Measurements from ENCODE around the gene RNF213.

Gene RNF213

GRCh38 chr17:80281516-80281915 is 20.9 kb downstream of the RNF213 start:
- no peak for TF ChIP-seq CTCF (IDR thresholded peaks at IDR 0.05)

- TF ChIP-seq CTCF (IDR thresholded peaks at IDR 0.05), result no peak
These were observed 22.6 kb downstream of the RNF213 start for GRCh38 chr17:80283116-80283852.

- TF ChIP-seq CTCF (IDR thresholded peaks at IDR 0.05), result no peak; the same call in 1 of the 2 replicates
These were observed 24.0 kb downstream of the RNF213 start for GRCh38 chr17:80284631-80285030.

- no peak for TF ChIP-seq CTCF (IDR thresholded peaks at IDR 0.05)
These were observed 24.7 kb downstream of the RNF213 start for GRCh38 chr17:80285237-80285920.

- no peak for TF ChIP-seq CTCF (IDR thresholded peaks at IDR 0.05)
These were observed 25.9 kb downstream of the RNF213 start for GRCh38 chr17:80286638-80286960.

GRCh38 chr17:80287038-80287437 is 26.4 kb downstream of the RNF213 start:
- TF ChIP-seq CTCF (IDR thresholded peaks at IDR 0.05), result no peak

GRCh38 chr17:80287806-80288567 is 27.3 kb downstream of the RNF213 start:
- no peak for TF ChIP-seq CTCF (IDR thresholded peaks at IDR 0.05)
